HG03457 (cell line): ENCODE data around the gene FRMD4B.
A peak's percentile ranks its signal among the peaks of the same experiment; 100 is the strongest.
"Not testable (repeated sequence)": the region's sequence is repeated elsewhere in the genome, so short reads cannot be mapped to it uniquely, and the experiment has no call there.

Source experiments
- ATAC-seq: cut with Tn5 transposase; IDR thresholded peaks from one replicate; pipeline ENCODE4 v1.9.1; 2021; ENCODE audit warnings: moderate number of reproducible peaks; ENCODE audit not compliant: unreplicated experiment

The FRMD4B gene

GRCh38 chr3:69325151-69325550, 60.7 kb downstream of the FRMD4B start:
- ATAC-seq = no peak

GRCh38 chr3:69324362-69325025, 61.4 kb downstream of the FRMD4B start:
- ATAC-seq = peak; percentile 37

- ATAC-seq = no peak
Measured at GRCh38 chr3:69323941-69324340, 61.9 kb downstream of the FRMD4B start.

- ATAC-seq = not testable (repeated sequence)
Measured at GRCh38 chr3:69322512-69322911, 63.4 kb downstream of the FRMD4B start.

- ATAC-seq = no peak
Measured at GRCh38 chr3:69322158-69322509, 63.8 kb downstream of the FRMD4B start.

- ATAC-seq = no peak
Measured at GRCh38 chr3:69321301-69322157, 64.4 kb downstream of the FRMD4B start.

GRCh38 chr3:69320871-69321271, 65.0 kb downstream of the FRMD4B start:
- peak; percentile 62 for ATAC-seq

- no peak for ATAC-seq
Measured at GRCh38 chr3:69319652-69320051, 66.2 kb downstream of the FRMD4B start.

- ATAC-seq = no peak
Measured at GRCh38 chr3:69318410-69318809, 67.5 kb downstream of the FRMD4B start.

- no peak for ATAC-seq
Measured at GRCh38 chr3:69313251-69313650, 72.6 kb downstream of the FRMD4B start.

- ATAC-seq = no peak
Measured at GRCh38 chr3:69309814-69310213, 76.1 kb downstream of the FRMD4B start.

GRCh38 chr3:69306239-69307185, 79.4 kb downstream of the FRMD4B start:
- ATAC-seq = peak; percentile 93

- ATAC-seq = no peak
Measured at GRCh38 chr3:69305011-69305410, 80.9 kb downstream of the FRMD4B start.

GRCh38 chr3:69304396-69304795, 81.5 kb downstream of the FRMD4B start:
- no peak for ATAC-seq

- ATAC-seq = no peak
Measured at GRCh38 chr3:69300296-69300695, 85.6 kb downstream of the FRMD4B start.

GRCh38 chr3:69299344-69299743, 86.5 kb downstream of the FRMD4B start:
- no peak for ATAC-seq

GRCh38 chr3:69297501-69297900, 88.4 kb downstream of the FRMD4B start:
- ATAC-seq = no peak

GRCh38 chr3:69296995-69297394, 88.9 kb downstream of the FRMD4B start:
- ATAC-seq = no peak

GRCh38 chr3:69294014-69294766, 91.7 kb downstream of the FRMD4B start:
- ATAC-seq = no peak

- ATAC-seq = no peak
Measured at GRCh38 chr3:69292959-69293574, 92.8 kb downstream of the FRMD4B start.
